Activated CD8-positive, alpha-beta memory T cell treated with anti-CD3 and anti-CD28 coated beads for 4 hours (primary cell): ENCODE data around the gene MAB21L4.

Experiments
- DNase-seq, 2 donors: peaks; one replicate each; pipeline ENCODE4 v3.0.0-alpha.2; 2020; ENCODE audit warnings: low read depth in 2 of 2

MAB21L4 gene

DNA sequence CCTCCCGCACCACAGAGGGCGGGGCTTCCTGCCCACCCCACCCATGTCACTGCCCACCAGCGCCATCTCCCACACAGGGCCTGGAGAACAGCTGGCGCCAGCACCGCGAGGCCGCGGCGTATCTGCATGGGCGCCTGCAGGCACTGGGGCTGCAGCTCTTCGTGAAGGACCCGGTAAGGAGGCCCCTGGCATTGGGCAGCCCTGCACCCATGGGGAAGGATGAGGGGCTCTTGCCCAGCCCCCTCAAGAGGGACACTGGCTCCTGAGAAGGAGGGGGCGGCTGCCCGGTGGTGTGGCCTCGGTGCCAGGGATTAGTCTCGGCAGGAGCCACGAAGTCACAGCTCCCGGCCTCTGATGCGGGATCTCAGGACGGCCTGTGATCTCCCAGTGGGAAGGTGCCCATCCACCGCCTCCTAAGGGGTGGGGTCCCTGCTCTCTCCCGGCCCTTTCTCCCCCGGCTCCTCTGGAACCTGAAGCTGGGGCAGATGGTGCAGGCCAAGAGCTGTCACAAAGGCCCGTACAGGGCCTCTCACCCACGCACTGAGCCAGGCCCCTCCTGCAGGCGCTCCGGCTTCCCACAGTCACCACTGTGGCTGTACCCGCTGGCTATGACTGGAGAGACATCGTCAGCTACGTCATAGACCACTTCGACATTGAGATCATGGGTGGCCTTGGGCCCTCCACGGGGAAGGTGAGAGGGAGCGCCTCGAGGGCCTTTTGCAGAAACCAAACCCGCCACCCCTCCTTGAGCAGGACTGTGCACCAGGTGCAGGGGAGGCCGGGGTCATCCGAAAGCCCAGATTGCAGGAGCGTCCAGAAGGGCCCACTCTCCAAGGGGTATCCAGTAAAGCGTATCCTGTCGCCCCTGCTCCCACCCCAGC, 18.3 kb downstream of the MAB21L4 start:
- DNase-seq = no peak

DNA sequence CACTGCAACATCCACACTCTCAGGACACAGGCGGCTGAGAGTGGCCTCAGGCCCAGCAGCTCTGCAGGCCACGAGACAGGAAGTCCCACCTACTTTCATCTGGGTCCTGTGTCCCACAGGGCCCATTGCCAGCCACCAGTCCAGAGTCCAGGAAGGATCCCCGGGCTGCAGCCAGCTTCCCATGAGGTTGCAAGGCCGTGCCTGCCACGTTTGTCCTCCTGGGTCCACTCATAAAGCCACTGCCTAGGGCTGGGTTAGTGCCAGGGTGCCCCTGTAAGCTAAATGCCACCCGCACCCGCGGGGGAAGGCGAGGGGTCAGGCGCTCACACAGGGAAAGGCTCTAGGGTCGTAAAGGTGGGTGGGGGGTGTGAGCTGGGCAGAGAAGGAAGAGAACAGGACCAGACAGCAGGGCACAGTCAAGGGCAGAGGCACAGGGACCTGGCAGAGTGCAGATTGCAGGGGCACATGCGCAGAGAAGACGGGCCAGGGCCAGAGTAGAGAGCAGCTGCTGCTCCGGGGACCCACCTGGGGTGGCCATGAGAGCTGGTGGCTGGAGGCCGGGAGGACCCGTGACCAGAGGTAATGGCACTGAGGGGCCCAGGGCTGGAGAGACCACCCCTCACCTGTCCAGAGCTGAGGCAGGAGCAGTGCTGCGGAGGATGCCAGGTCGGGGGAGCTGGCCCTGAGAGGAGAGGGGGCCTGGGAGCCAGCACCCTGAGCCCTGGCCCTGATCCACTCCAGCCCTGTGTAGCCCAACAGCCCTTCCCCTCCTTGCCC, 19.3 kb downstream of the MAB21L4 start:
- DNase-seq = no peak

DNA sequence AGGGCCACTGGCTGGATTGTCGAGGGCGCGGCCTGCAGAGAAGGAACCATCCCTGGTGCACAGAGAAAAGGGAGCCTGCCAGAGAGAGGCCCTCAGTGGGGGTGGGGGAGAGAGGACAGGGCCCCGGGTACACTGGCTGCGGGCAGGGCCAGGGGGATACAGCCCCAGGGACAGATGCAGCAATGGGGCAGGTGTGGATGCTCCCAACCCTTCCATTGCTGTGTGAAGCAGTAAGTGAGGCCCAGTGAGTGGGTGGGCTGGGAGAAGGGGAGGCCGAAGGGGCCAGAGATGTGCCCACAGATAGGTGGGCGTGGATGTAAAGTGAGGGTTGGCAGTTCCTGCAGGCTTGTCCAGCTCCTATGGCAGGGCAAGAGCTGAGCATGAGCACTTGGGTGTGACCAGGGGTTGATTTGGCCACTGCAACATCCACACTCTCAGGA, 19.9 kb downstream of the MAB21L4 start:
- no peak for DNase-seq

DNA sequence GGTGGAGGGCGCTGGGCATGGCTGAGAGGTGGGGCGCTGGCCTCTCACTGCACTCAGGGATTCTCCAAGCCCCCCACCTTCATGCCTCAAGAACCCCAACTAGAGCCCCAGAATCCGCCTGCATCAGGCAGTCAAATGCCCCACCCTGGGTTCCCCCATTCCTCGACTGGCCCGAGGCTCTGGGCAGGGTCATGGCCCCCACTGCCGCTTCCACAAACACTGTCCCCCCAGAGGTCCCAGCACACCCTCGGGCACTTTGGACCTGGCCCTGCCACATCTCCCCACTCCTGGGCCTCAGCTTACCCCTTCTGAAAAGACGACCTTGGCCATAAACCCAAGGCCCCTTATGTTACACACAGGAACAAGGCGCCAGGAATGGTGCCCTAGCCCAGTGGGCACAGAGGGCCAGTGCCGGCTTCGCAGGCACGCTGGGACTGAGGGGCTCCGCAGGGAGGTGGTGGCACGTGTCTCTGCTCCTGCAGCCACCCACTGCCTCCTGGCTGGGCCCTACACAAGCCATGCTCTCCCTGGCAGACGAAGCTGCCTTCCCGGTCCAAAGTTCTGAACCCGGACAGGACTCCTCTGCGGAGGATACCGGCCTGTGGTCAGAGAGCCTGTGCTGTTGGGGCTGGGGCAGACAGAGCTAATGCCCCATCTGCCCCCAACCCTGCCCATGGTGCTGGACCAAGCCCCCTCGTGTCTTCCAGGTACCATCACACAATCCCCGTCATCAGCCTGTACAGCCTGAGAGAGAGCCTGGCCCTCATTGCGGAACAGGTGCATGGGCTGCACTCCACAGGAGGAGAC, 20.5 kb downstream of the MAB21L4 start:
- DNase-seq = no peak

DNA sequence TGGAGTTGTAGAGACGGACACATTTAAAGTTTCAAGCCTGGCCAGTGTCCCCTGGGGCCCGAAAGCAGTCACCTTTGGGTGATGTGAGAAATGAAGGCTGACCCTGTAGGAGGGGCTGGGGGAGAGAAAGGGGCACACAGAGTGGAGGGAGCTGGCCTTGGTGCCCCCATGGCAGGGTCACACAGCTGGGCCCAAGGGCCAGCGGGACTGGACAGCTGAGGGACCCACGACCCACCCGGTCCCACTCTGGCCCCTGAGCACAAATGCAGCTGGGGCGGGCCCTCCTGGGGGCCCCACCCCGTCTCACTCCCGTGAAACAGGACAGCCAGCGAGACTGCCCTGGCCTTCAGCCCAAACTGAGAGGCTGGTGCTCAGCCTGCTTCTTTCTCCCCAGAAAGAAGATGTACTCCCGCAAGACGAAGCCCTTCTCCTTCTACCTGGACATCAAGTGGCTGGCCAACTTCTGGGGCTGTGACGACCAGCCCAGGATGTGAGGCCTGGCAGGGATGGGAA, 21.2 kb downstream of the MAB21L4 start:
- DNase-seq = no peak

GRCh38 chr2:240873805-240874714, 21.9 kb downstream of the MAB21L4 start:
- DNase-seq = no peak

DNA sequence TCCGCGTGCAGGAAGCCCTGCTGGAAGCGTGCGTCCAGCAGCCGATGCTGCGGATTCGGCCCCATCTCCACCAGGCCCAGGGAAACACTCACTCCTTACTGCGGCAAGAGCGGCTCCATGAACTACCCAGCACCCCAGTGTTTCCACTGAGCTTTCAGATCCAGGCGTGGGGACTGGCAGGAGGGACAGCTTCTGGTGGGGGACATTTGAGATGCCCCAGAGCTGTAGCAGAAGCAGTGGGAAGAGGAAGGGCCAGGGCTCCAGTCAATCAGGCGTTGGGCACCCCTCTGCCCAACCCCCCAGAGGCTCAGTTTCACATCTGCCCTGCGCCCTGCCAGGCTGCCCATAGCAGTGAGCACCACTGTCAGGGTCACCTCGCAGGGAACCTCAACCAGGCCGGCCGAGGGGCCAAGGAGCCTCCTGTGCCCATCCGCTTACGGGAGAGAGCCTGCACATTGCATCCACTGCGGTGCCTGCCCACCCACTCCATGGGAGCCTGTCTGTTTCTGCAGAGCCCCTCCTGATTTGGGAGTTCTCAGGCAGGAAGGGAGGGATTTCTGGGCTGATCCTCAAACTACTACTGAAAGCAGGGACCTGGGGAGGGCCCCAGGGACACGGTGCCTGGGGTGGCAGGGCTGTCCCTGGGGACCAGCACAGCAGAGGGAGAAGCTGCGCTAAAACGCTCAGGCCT, 22.7 kb downstream of the MAB21L4 start:
- DNase-seq = no peak

DNA sequence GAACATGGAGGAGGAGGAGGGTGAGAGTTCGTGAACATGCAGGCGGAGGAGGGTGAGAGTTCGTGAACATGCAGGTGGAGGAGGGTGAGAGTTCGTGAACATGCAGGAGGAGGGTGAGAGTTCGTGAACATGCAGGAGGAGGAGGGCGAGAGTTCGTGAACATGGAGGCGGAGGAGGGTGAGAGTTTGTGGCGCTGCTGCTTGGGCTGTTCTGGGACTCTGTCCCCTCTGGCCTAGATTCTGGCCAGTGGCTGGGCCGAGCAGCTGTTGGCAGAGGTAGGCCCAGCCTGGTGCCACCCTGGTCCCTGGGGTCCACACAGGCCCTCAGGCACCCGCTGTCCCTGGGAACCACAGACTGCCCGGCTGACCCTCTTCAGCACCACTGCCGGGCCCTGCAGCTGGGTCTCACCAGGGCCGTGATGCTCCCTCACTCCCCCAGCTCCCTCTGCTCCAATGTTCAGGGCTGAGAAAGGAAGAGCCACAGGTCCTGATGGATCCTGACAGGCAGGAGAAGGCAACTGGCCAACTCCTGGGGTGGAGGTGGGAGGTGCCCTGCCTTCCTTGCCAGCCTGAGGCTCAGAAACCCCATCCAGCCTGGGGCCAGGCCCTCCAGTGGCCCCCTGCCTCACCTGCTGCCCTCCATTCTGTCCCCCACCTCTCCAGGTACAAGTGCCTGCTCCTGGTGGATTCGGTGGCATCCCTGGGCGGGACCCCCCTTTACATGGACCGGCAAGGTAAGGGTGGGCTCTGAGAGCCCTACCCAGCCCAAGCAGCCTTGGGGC, 23.4 kb downstream of the MAB21L4 start:
- no peak for DNase-seq

- DNase-seq = no peak
Observed at GRCh38 chr2:240871071-240871958, 24.6 kb downstream of the MAB21L4 start.

DNA sequence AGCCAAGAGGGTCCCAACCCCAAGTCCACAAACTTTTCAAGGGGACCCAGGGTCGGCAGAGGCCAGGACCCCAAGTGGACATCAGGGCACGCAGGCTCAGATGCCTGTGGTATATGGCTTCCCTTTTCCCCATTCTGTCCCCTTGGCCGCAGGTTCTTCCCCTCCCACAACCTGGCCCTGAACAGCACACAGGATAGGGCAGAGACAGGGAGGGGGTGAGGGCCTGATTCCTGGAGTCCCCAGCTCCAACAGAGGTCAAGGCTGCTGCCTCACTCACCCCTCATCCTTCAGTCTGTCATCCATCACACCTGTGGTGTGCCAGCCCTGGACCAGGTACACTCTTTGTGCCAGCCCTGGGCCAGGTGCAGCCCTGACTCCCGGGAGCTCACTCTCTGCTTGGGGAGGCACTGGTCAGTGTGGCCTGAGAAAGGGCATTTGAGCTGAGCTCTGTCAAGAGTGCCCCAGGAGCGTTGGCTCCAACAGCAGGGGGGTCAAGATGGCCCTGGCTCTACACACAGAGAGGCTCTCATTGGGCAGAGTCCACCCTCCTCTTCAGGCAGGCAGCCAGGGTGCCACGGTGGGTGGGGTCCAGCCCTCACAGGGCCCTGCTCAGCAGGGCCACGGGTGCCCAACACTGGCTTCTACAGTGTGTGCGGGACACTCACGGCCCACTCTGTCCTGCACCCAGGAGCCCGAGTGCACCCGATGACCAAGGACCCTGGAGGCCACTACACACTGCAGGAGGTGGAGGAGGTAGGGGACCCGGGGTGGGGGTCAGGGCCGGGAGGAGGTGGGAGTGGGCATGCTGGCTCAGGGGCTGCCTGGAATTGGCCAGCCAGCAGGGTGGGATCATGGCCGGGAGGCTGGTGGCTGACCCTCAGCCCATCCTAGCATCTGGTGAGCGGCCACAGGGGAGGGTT, 25.7 kb downstream of the MAB21L4 start:
- no peak for DNase-seq

DNA sequence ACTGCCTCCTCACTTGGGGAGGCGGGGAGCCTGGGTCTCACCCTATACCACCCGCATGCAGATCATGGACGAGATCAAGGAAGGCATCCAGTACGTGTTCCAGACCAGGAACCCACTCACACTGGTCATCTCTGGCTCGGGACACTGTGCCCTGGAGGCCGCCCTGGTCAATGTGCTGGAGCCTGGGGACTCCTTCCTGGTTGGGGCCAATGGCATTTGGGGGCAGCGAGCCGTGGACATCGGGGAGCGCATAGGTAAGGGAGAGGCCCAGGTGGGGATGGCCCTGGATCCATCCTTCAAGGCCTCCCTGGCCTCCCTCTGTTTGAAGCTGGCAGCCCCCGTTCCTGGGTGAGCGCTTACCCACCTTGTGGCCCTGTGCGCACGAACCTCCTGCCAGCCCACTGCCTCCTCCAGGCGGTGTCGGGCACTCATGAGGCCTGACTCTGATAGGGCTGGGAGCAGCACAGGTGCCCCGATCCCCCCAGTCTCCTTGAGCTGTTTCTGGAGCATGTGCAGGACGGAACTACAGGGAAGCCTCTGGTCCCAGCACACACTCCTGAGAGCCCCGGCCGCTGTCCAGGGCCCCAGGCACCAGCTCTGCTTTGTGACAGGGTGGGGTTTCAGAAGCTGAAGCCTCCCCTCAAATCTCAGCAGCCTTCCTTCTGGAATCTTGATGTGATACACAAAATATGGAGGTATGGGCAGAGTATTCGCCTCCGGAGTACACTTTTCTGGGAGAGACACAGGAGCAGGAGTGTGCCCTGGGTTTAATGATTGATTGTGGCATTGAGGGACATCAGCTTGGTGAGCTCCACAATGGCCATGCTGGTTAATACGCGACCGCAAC, 26.6 kb downstream of the MAB21L4 start:
- DNase-seq = no peak

DNA sequence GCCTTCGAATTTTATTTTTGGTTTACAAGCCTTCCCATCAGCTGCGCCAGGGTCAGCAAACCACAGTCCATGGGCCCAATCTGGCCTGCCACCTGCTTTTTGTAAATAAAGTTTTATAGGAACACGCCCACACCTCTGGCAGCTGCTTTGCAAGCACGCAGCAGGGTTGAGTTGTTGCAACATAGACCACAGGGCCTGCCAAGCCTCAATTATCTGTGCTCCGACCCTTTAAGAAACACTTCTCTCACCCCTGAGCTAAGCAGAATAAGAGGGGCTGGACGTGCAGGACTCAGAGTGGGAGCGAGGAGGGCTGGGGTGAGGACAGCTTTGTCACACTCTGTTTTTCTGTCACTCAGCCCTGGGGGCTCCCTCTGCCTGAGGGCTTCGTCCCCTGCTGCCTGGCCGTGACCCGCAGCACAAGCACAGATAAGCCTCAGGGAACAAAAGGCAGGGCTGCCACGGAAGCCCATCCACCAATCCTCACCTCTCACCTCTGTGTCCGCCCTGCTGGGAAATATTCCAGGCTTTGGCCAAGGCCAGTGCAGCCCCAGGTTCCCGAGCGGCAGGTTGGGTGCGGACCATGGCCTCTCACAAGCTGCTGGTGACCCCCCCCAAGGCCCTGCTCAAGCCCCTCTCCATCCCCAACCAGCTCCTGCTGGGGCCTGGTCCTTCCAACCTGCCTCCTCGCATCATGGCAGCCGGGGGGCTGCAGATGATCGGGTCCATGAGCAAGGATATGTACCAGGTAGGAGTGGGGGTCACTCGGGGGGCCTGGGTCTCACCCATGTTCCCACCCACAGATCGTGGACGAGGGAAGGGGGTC, 27.5 kb downstream of the MAB21L4 start, which contains the start of gene AGXT:
TSS of gene AGXT (plus strand) at position 539 of the 823 bp plus-strand sequence. CDS start at position 581, 42 bp downstream.
- no peak for DNase-seq

DNA sequence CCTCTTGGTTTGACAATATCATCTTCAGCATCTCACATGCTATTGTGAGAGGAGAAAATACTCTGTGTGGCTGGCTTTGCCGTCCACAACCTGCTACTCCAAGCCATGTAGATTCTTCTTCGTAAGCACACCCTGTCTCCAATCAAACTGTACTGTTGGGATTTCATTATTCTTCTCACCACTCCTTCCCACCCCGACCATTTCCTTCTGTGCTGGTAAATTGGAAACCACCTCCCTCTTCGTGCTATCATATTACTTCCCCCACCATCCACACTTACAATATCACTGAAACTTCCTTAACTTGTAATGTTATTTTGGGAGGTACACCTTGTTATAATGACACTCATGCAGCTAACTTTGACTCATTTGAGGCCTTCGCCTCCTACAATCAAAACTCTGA, 30.6 kb downstream of the MAB21L4 start:
- no peak for DNase-seq

- DNase-seq = no peak
Observed at GRCh38 chr2:240864475-240864874, 31.5 kb downstream of the MAB21L4 start.

- no peak for DNase-seq
Observed at GRCh38 chr2:240861547-240861946, 34.4 kb downstream of the MAB21L4 start.
